HepG2 (cell line): ENCODE results near the gene SAXO1. TPM values are rescaled to one million over a fixed set of nuclear protein-coding genes. Genes with fewer than 3 reads are reported as not detected.

Source experiments
- EP300 ChIP-seq, 3 experiments: sonication (generic) in 1 of 3; formaldehyde crosslinking in 1 of 3; IDR thresholded peaks; 2 replicates each; pipeline versions ENCODE4 v1.5.1 to v1.6.1; 2011 to 2020; ENCODE audit warnings: low read depth in 2 of 3, low read length in 2 of 3, borderline replicate concordance in 1 of 3, improper control_type of control experiment in 1 of 3, mild to moderate bottlenecking in 1 of 3, missing genetic modification reagents in 1 of 3, moderate library complexity in 1 of 3
- ERF ChIP-seq: IDR thresholded peaks from 2 replicates; pipeline ENCODE4 v1.6.1; 2018; ENCODE audit warnings: missing biosample characterization, missing genetic modification reagents
- MYPOP ChIP-seq: sonication (generic); formaldehyde crosslinking; IDR thresholded peaks from 2 replicates; pipeline ENCODE4 v1.8.1; 2023; ENCODE audit warnings: mild to moderate bottlenecking, moderate library complexity, missing genetic modification reagents
- PHF20 ChIP-seq: sonication (generic); formaldehyde crosslinking; IDR thresholded peaks from 2 replicates; pipeline ENCODE4 v1.5.0; 2020; ENCODE audit warnings: mild to moderate bottlenecking, missing genetic modification reagents
- SMC3 ChIP-seq: IDR thresholded peaks from 2 replicates; pipeline ENCODE4 v1.6.1; 2011; ENCODE audit warnings: low read length, improper control_type of control experiment
- SSRP1 ChIP-seq: IDR thresholded peaks from 2 replicates; pipeline ENCODE4 v1.6.1; 2016; ENCODE audit warnings: control low read depth
- TBL1XR1 ChIP-seq: fragments of 150-350 bp; IDR thresholded peaks from 2 replicates; pipeline ENCODE4 v1.6.1; 2014; ENCODE audit warnings: borderline replicate concordance, low read length; ENCODE audit not compliant: partially characterized antibody
- ZBTB49 ChIP-seq: sonication (generic); formaldehyde crosslinking; IDR thresholded peaks from 2 replicates; pipeline ENCODE4 v1.4.0; 2020; ENCODE audit warnings: missing genetic modification reagents, borderline replicate concordance
- ZKSCAN8 ChIP-seq: IDR thresholded peaks from 2 replicates; pipeline ENCODE4 v1.6.1; 2016; ENCODE audit warnings: borderline replicate concordance, missing genetic modification reagents, missing compliant biosample characterization
- ZNF235 ChIP-seq: sonication (generic); formaldehyde crosslinking; IDR thresholded peaks from 2 replicates; pipeline ENCODE4 v1.8.1; 2023; ENCODE audit warnings: mild to moderate bottlenecking, missing genetic modification reagents, borderline replicate concordance
- ZNF512 ChIP-seq: sonication (generic); formaldehyde crosslinking; IDR thresholded peaks from 2 replicates; pipeline ENCODE4 v1.4.0; 2020; ENCODE audit warnings: mild to moderate bottlenecking, missing genetic modification reagents
- ZNF746 ChIP-seq: sonication (generic); formaldehyde crosslinking; IDR thresholded peaks from 2 replicates; pipeline ENCODE4 v1.8.0; 2022; ENCODE audit warnings: mild to moderate bottlenecking, missing genetic modification reagents
- ZNF749 ChIP-seq: sonication (generic); formaldehyde crosslinking; IDR thresholded peaks from 2 replicates; pipeline ENCODE4 v1.8.0; 2022; ENCODE audit warnings: mild to moderate bottlenecking, missing genetic modification reagents, moderate library complexity, borderline replicate concordance
- ZNF878 ChIP-seq: sonication (generic); formaldehyde crosslinking; IDR thresholded peaks from 2 replicates; pipeline ENCODE4 v1.8.1; 2023; ENCODE audit warnings: mild to moderate bottlenecking, missing genetic modification reagents, moderate library complexity
- ZZZ3 ChIP-seq: sonication (generic); formaldehyde crosslinking; IDR thresholded peaks from 2 replicates; pipeline ENCODE4 v1.4.0; 2020; ENCODE audit warnings: missing genetic modification reagents, mild to moderate bottlenecking, borderline replicate concordance
- polyA plus RNA-seq, 8 experiments: library from polyadenylated mRNA; depleted of rRNA in 3 of 8; stranded (reverse) in 7 of 8; unstranded in 1 of 8; fragments of >200 nt; fragmentation: Illumina TruSeq in 4 of 8; extraction: Trizol in 4 of 8; gene quantifications; 2 replicates each; pipeline versions ENCODE4 v1.2.1 to v1.2.3, GENCODE V29; 2011 to 2016; ENCODE audit warnings: low read depth in 4 of 8, missing spikeins in 1 of 8, mixed read lengths in 1 of 8; ENCODE audit not compliant: insufficient read depth in 1 of 8
- total RNA-seq, 5 experiments: library from RNA; depleted of rRNA; stranded (reverse); fragments of >200 nt; fragmentation: Illumina TruSeq; extraction: Trizol; gene quantifications; 2 replicates each; pipeline ENCODE4 v1.2.3, GENCODE V29; 2016; ENCODE audit warnings: low read depth in 1 of 5

SAXO1 gene
- total and polyA plus RNA-seq, 2 of the 13 experiments (the other 11 are each of a cell fraction or from before 2014, with no cell fraction given) = not detected

GRCh38 chr9:19048966-19049916, 16.2 kb upstream of the SAXO1 start, which contains the start of gene RRAGA (continued):
- 0 out of 2 replicates have a peak, but pooled peaks have one; percentile 48 for TF ChIP-seq ZBTB49 (CRISPR knock-in tag)
- TF ChIP-seq ZNF878 (CRISPR knock-in tag) = peak; percentile 90
- TF ChIP-seq EP300 (IDR thresholded peaks at IDR 0.05; ENCODE audit: low read depth in 2 of 2, low read length in 2 of 2) = peak; percentile 9 to 53; a peak in 2 of 4 replicates
- no peak for TF ChIP-seq EP300 (CRISPR knock-in tag; IDR thresholded peaks at IDR 0.05; ENCODE audit: borderline replicate concordance)
- TF ChIP-seq ZNF746 (CRISPR knock-in tag) = peak; percentile 86
- peak; percentile 80; the same call in 1 of the 2 replicates for TF ChIP-seq ZNF749 (CRISPR knock-in tag)
- peak; percentile 38 for TF ChIP-seq TBL1XR1
- peak; percentile 95 for TF ChIP-seq ERF
- TF ChIP-seq SMC3 = peak; percentile 55
- TF ChIP-seq ZNF235 = peak; percentile 93; the same call in 1 of the 2 replicates
- TF ChIP-seq ZNF512 (CRISPR knock-in tag) = peak; percentile 85
- TF ChIP-seq PHF20 (CRISPR knock-in tag) = peak; percentile 80
- peak; percentile 52; the same call in 1 of the 2 replicates for TF ChIP-seq ZZZ3 (CRISPR knock-in tag)
- TF ChIP-seq SSRP1 (CRISPR knock-in tag) = no peak
- 0 out of 2 replicates have a peak, but pooled peaks have one; percentile 13 for TF ChIP-seq ZKSCAN8
- TF ChIP-seq MYPOP (CRISPR knock-in tag) = peak; percentile 67; the same call in 1 of the 2 replicates
